GM19043 (cell line): Measurements from ENCODE around the gene KCNK3.
"Not testable (repeated sequence)": the region's sequence is repeated elsewhere in the genome, so short reads cannot be mapped to it uniquely, and the experiment has no call there.

Experiments
- ATAC-seq: cut with Tn5 transposase; IDR thresholded peaks from one replicate; pipeline ENCODE4 v1.9.1; 2021; ENCODE audit warnings: low read depth; ENCODE audit not compliant: unreplicated experiment

KCNK3 gene

DNA sequence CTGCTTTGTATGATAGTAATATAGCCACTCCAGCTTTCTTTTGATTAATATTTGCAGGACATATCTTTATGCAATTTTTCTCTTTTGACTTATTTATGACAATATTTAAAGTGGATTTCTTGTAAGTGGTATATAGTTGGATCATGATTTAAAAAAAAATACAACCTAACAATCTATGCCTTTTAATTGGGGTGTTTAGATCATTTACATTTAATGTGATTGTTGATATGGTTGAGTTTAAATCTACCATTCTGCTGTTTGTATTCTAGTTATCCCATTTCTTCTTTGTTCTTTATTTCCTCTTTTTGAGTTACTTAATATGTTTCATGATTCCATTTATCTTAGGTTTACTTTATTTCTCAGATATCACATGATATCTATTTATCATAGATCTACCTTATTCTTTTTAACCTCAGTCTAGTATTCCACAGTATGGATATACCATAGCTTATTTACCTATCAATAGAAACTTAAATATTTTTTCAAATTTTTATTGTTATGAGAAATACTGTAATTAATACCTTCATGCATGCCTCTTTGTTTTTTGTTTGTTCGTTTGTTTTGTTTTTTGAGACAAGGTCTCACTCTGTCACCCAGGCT is 32.1 kb upstream of the KCNK3 start:
- no peak for ATAC-seq

GRCh38 chr2:26665296-26665695 is 27.2 kb upstream of the KCNK3 start:
- not testable (repeated sequence) for ATAC-seq

- no peak for ATAC-seq
Measured at GRCh38 chr2:26666671-26667070, 25.9 kb upstream of the KCNK3 start.

DNA sequence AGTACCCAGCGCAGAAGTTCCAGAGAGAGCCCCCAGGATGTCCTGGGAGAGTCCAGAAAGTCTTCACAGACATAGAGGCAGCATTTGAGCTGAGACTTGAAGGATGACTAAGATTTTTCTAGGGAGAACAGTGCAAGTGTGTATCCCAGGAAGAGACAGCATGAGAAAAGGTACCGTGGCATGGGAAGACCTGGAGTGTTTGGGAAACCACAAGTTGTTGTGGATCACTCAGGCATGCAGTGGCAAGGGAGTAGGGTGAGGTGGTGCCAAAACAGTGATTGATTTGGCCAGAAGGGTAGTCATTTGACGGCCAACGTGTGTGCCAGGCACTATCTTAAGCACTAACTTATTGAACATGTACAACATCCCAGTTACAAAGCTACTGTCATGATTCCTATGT is 24.5 kb upstream of the KCNK3 start:
- ATAC-seq = no peak

GRCh38 chr2:26668856-26669750 is 23.4 kb upstream of the KCNK3 start:
- ATAC-seq = no peak

GRCh38 chr2:26670171-26670570 is 22.4 kb upstream of the KCNK3 start:
- ATAC-seq = no peak

- ATAC-seq = no peak
Measured at GRCh38 chr2:26670931-26671460, 21.5 kb upstream of the KCNK3 start.

- no peak for ATAC-seq
Measured at GRCh38 chr2:26671691-26672090, 20.8 kb upstream of the KCNK3 start.

- ATAC-seq = no peak
Measured at GRCh38 chr2:26672112-26672817, 20.3 kb upstream of the KCNK3 start.

- no peak for ATAC-seq
Measured at GRCh38 chr2:26672818-26673393, 19.6 kb upstream of the KCNK3 start.

DNA sequence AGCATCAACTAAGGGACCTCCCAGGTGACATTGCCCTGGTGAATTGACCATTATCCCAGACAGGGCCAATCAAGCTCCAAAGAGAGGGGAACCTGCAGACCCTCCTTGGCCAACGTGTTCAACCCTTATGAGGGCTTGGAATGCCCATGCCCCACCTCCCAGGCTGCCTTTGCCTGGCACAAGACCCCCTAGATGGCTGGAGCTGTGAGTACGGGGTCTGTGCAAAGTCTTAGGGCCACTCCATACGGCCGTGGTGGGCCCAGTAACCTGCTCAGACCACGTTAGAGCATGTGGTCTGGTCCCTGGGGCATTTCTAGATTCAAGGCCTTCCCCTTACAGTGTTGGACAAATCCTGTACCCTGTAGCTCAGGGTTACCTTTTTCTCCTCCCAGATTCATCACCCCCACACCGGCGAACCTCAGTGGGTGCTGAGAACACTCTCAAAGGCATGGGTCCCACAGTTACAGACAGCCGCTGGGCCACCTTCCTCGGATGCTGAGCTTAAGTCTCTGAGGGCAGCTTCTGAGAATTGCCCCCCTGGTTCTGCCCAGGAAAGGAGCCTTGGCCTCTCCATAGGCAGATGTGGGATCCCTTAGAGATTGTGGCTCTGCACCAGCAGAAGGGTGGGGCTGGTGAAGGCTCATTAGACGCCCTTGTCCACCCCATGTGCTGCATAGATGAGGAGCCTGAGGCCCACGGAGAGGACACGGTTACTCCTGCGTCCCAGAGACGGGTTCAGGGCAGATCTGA is 18.3 kb upstream of the KCNK3 start:
- no peak for ATAC-seq

- no peak for ATAC-seq
Measured at GRCh38 chr2:26674771-26675170, 17.8 kb upstream of the KCNK3 start.

- no peak for ATAC-seq
Measured at GRCh38 chr2:26675651-26676255, 16.8 kb upstream of the KCNK3 start.

GRCh38 chr2:26678035-26678434 is 14.5 kb upstream of the KCNK3 start:
- no peak for ATAC-seq

DNA sequence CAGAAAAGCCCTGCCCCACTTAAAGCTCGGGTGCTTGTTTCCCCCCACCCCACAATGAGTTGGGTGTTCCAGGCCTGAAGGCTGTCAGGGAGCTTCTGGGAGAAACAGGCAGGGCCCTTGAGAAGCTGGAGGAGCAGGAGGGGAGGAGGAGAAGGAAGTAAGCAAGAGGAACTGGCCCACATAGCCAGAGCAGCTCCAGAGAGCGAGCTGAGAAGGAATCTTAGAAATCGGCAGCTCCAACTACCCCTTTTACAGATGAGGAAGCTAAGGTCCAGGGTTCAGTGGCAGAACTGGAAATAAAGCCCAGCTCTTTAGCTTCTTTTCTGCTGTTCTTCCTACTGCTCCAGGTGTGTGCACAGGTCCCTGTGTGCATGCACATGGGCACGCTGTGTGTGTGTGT is 12.7 kb upstream of the KCNK3 start:
- no peak for ATAC-seq

DNA sequence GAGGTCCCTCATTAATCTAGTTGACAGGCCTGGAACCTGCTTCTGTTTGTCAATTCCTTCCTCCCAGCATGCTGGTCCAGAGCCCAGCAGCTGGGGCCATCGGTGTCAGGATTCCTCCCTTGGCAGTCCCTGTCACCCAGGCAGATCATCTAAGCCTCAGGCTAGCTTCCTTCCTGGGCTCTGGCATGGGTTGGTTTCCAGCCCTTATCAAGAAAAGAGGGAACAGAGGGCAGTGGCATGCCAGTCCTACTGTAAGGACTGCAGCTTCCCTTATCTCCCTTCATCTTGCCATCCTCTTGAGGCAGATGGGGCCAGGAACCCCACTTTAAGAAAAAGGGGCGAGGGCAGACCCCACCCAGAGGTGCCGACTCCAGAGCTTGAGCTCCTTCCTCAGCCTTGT is 10.9 kb upstream of the KCNK3 start:
- no peak for ATAC-seq

- no peak for ATAC-seq
Measured at GRCh38 chr2:26682155-26682554, 10.4 kb upstream of the KCNK3 start.

DNA sequence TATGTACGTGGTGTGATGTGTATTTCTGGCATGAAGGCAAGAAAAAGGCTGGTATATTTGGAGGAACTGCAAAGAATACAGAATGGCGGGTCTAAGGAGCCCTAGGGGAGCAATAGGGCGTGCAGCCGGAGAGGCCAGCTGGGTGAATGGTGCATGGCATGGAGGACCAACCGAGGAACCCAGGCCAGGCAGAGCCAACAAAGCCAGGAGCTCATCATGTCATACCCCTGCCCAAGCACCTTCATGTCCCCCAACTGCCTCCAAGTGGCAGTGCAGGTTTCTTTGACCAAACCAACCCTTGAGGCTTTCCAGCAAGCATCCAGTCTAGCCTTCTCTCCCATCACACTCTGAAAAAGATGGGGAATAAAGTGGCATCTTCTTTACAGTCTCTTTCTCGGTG is 8.9 kb upstream of the KCNK3 start:
- no peak for ATAC-seq

DNA sequence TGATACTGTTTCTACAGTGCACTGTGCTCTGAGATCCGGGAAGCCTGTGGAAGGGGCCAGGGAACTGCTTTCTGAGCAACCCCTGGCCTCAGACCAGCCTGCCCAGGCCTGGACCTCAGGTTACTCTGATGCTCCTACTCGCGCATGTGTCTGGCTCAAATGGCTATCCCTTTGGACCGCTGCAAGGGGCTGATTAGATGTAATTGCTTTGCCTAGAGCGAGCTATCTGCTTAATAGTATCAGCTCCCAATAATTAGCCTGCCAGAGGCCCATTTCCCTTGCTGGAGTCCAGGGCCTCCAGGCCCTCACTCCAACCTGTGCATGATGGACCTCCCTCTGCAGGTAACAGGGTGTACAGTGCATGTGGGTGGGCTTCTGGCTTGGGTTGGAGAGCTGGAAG is 7.2 kb upstream of the KCNK3 start:
- ATAC-seq = no peak
